ENCODE results near the gene CFL1.

GRCh38 chr11:65860278-65861164 is 2.5 kb upstream of the CFL1 start, which contains the start of gene MUS81:
- TF ChIP-seq POLR2A (IDR thresholded peaks at IDR 0.05) (peak in 1 of 2 donors; percentile 57), CTCF (IDR thresholded peaks at IDR 0.05) (peak; percentile 35 to 83 (median 79)), POLR2AphosphoS5 (IDR thresholded peaks at IDR 0.05; ENCODE audit: insufficient read depth in 1 of 2, low read depth in 1 of 2) (peak; percentile 88 to 98)

Data from vagina (tissue), 2 donors.